ENCODE measurements around the gene RUSC1. TPM values are rescaled to one million over a fixed set of nuclear protein-coding genes. Genes with fewer than 3 reads are reported as not detected.
"Not testable (repeated sequence)": the region's sequence is repeated elsewhere in the genome, so short reads cannot be mapped to it uniquely, and the experiment has no call there.

Gene RUSC1
- total RNA-seq, 2 experiments from 2014 or later: 30.2 to 31.6 TPM

GRCh38 chr1:155328856-155329255 is 8.2 kb downstream of the RUSC1 start:
- H3K27me3 Mint-ChIP-seq, H3K4me3 Mint-ChIP-seq, H3K27ac Mint-ChIP-seq: not testable (repeated sequence)

GRCh38 chr1:155329980-155330598 is 9.4 kb downstream of the RUSC1 start:
- ChIA-PET POLR2A (no interaction called here), CTCF (interaction anchor here (1.4 kb wide), 1 partner anchor 79 kb away, joined by 4 read pairs; no protein-coding TSS in a partner anchor)
- Mint-ChIP-seq H3K27ac (no peak overlapping the region), H3K9me3 (no peaks in the 10 kb centered on the region), H3K4me3 (no peak overlapping the region), H3K27me3 (no peaks in the 10 kb centered on the region), H3K4me1 (peaks cover 17% of the 10 kb centered on the region), H3K36me3 (ENCODE audit: low read depth) (peaks cover 24% of the 10 kb centered on the region)
- DNase-seq: no peak

More at GRCh38 chr1:155328856-155329255, 8.2 kb downstream of the RUSC1 start:
- POLR2A ChIA-PET: interaction anchor here (0.6 kb wide), 1 partner anchor 257 kb away, joined by 3 read pairs; no protein-coding TSS in a partner anchor
- Mint-ChIP-seq H3K36me3 (ENCODE audit: low read depth) (peaks cover 22% of the 10 kb centered on the region), H3K4me1 (peaks cover 19% of the 10 kb centered on the region)
- CTCF ChIA-PET: interaction anchor here (1.0 to 1.4 kb wide), 4 partner anchors 19 to 78 kb away, joined by 3 to 4 read pairs (median 4); partner anchors contain the start of gene SCAMP3
- not testable (repeated sequence) for DNase-seq, H3K9me3 Mint-ChIP-seq

GRCh38 chr1:155334962-155335361 is 14.3 kb downstream of the RUSC1 start:
- H3K4me1 Mint-ChIP-seq: peaks cover 3% of the 10 kb centered on the region
- no peak overlapping the region for H3K4me3 Mint-ChIP-seq
- no peak overlapping the region for H3K27ac Mint-ChIP-seq
- H3K27me3 Mint-ChIP-seq: no peaks in the 10 kb centered on the region
- peaks cover 45% of the 10 kb centered on the region for H3K36me3 Mint-ChIP-seq (ENCODE audit: low read depth)
- H3K9me3 Mint-ChIP-seq: no peaks in the 10 kb centered on the region
- POLR2A ChIA-PET: no interaction called here
- CTCF ChIA-PET: interaction anchor here (0.7 to 2.1 kb wide), 2 partner anchors 8 to 11 kb away, joined by 6 to 7 read pairs; no protein-coding TSS in a partner anchor
- no peak for DNase-seq

GRCh38 chr1:155339515-155340097 is 18.9 kb downstream of the RUSC1 start:
- DNase-seq: no peak
- Mint-ChIP-seq H3K4me3 (no peak overlapping the region), H3K9me3 (no peaks in the 10 kb centered on the region), H3K27me3 (no peaks in the 10 kb centered on the region), H3K4me1 (no peaks in the 10 kb centered on the region), H3K27ac (no peak overlapping the region), H3K36me3 (ENCODE audit: low read depth) (peaks cover 56% of the 10 kb centered on the region)
- POLR2A ChIA-PET: no interaction called here
- CTCF ChIA-PET: interaction anchor here (0.5 to 2.1 kb wide), 6 partner anchors 16 to 520 kb away, joined by 3 to 8 read pairs (median 4); partner anchors contain the start of gene SYT11

- peaks cover 58% of the 10 kb centered on the region for H3K36me3 Mint-ChIP-seq (ENCODE audit: low read depth)
- POLR2A ChIA-PET: no interaction called here
- no peak overlapping the region for H3K27ac Mint-ChIP-seq
- no peaks in the 10 kb centered on the region for H3K9me3 Mint-ChIP-seq
- CTCF ChIA-PET: interaction anchor here (0.6 to 1.3 kb wide), 4 partner anchors 8 to 835 kb away, joined by 3 to 7 read pairs (median 4); no protein-coding TSS in a partner anchor
- no peaks in the 10 kb centered on the region for H3K4me1 Mint-ChIP-seq
- no peak overlapping the region for H3K4me3 Mint-ChIP-seq
- no peaks in the 10 kb centered on the region for H3K27me3 Mint-ChIP-seq
- no peak for DNase-seq
These were observed 22.1 kb downstream of the RUSC1 start for GRCh38 chr1:155342842-155343241.

- Mint-ChIP-seq H3K27me3 (no peaks in the 10 kb centered on the region), H3K4me1 (no peaks in the 10 kb centered on the region), H3K4me3 (no peak overlapping the region), H3K27ac (no peak overlapping the region), H3K36me3 (ENCODE audit: low read depth) (peaks cover 49% of the 10 kb centered on the region), H3K9me3 (no peaks in the 10 kb centered on the region)
- CTCF ChIA-PET: interaction anchor here (0.6 to 1.3 kb wide), 4 partner anchors 15 to 424 kb away, joined by 3 to 6 read pairs (median 4); no protein-coding TSS in a partner anchor
- POLR2A ChIA-PET: no interaction called here
- DNase-seq: no peak
These were observed 31.9 kb downstream of the RUSC1 start for GRCh38 chr1:155352631-155353030.

GRCh38 chr1:155360051-155360450 is 39.4 kb downstream of the RUSC1 start:
- Mint-ChIP-seq H3K4me3 (no peak overlapping the region), H3K36me3 (ENCODE audit: low read depth) (peaks cover 29% of the 10 kb centered on the region), H3K27me3 (no peaks in the 10 kb centered on the region), H3K27ac (no peak overlapping the region), H3K4me1 (no peaks in the 10 kb centered on the region), H3K9me3 (no peaks in the 10 kb centered on the region)
- DNase-seq: no peak
- POLR2A ChIA-PET: interaction anchor here (0.6 kb wide), 1 partner anchor 17 kb away, joined by 7 read pairs; no protein-coding TSS in a partner anchor
- CTCF ChIA-PET: interaction anchor here (0.6 kb wide), 1 partner anchor 11 kb away, joined by 3 read pairs; no protein-coding TSS in a partner anchor

- H3K4me3 Mint-ChIP-seq: no peak overlapping the region
- POLR2A ChIA-PET: no interaction called here
- H3K27me3 Mint-ChIP-seq: no peaks in the 10 kb centered on the region
- H3K4me1 Mint-ChIP-seq: peaks cover 7% of the 10 kb centered on the region
- CTCF ChIA-PET: interaction anchor here (0.6 kb wide), 1 partner anchor 157 kb away, joined by 3 read pairs; no protein-coding TSS in a partner anchor
- H3K27ac Mint-ChIP-seq: no peak overlapping the region
- DNase-seq: no peak
- peaks cover 39% of the 10 kb centered on the region for H3K36me3 Mint-ChIP-seq (ENCODE audit: low read depth)
- H3K9me3 Mint-ChIP-seq: no peaks in the 10 kb centered on the region
These were observed 58.5 kb downstream of the RUSC1 start for GRCh38 chr1:155379180-155379579.

- Mint-ChIP-seq H3K4me3 (no peak overlapping the region), H3K36me3 (ENCODE audit: low read depth) (peaks cover 37% of the 10 kb centered on the region), H3K27me3 (no peaks in the 10 kb centered on the region), H3K4me1 (peaks cover 7% of the 10 kb centered on the region), H3K9me3 (no peaks in the 10 kb centered on the region), H3K27ac (no peak overlapping the region)
- no peak for DNase-seq
- ChIA-PET POLR2A (no interaction called here), CTCF (interaction anchor here (0.6 to 0.8 kb wide), 2 partner anchors 18 to 156 kb away, joined by 3 read pairs; no protein-coding TSS in a partner anchor)
These were observed 59.0 kb downstream of the RUSC1 start for GRCh38 chr1:155379631-155380090.

Small RNA genes lying within 50 kb of the gene (microRNA-seq; reads per million reads assigned to microRNA genes)
- gene MIR555 (ENCODE audit: borderline microRNAs expressed, borderline replicate concordance): not detected

Other genes starting within 250 kb of the RUSC1 start
- gene EFNA3, start 242.1 kb upstream of the RUSC1 start, total RNA-seq: 1 to 10 TPM; 2.3 to 2.7 TPM
- gene EFNA1, start 193.0 kb upstream of the RUSC1 start, total RNA-seq: under 1 TPM in 1 of 2 experiments, not detected in 1; 0.15 TPM
- gene SLC50A1, start 185.0 kb upstream of the RUSC1 start, total RNA-seq: 10 to 100 TPM; 37.2 to 42.3 TPM
- gene DPM3, start 180.4 kb upstream of the RUSC1 start, total RNA-seq: 10 to 100 TPM; 50.1 to 58.9 TPM
- gene KRTCAP2, start 147.6 kb upstream of the RUSC1 start, total RNA-seq: 100 to 1,000 TPM; 183 to 308 TPM
- 10 to 100 TPM; 14.2 to 15.5 TPM for gene TRIM46, start 147.0 kb upstream of the RUSC1 start, total RNA-seq
- gene THBS3, start 113.0 kb upstream of the RUSC1 start, total RNA-seq: 10 to 100 TPM; 21.2 to 23.6 TPM
- 10 to 100 TPM; 32.8 to 37.3 TPM for gene MTX1, start 112.2 kb upstream of the RUSC1 start, total RNA-seq
- gene ENTREP3, start 65.4 kb upstream of the RUSC1 start, total RNA-seq: 10 to 100 TPM; 22.8 to 22.9 TPM
- 10 to 100 TPM; 88.7 to 96.4 TPM for gene SCAMP3, start 58.5 kb upstream of the RUSC1 start, total RNA-seq
- 100 to 1,000 TPM in 1 of 2 experiments, 10 to 100 TPM in 1; 100.0 to 104 TPM for gene CLK2, start 47.4 kb upstream of the RUSC1 start, total RNA-seq
- 1 to 10 TPM; 2.5 to 3.4 TPM for gene HCN3, start 43.4 kb upstream of the RUSC1 start, total RNA-seq
- not detected for gene PKLR, start 19.5 kb upstream of the RUSC1 start, total RNA-seq
- gene FDPS, start 12.0 kb upstream of the RUSC1 start, total RNA-seq: 100 to 1,000 TPM; 209 to 229 TPM
- 10 to 100 TPM; 42.9 to 44.1 TPM for gene ASH1L, start 241.9 kb downstream of the RUSC1 start, total RNA-seq

All from activated CD4-positive, alpha-beta T cell treated with anti-CD3 and anti-CD28 coated beads, Interleukin-2, amount 10 ng/mL, durations not matched to agents 7 days and 5 days (primary cell).